ENCODE data around the gene SNTG2.

The SNTG2 gene

GRCh38 chr2:954687-955000, 4.0 kb downstream of the SNTG2 start:
- DNase-seq = no peak

- no peak for DNase-seq
Measured at GRCh38 chr2:955829-956731, 5.4 kb downstream of the SNTG2 start.

- DNase-seq = no peak
Measured at GRCh38 chr2:959457-959856, 8.8 kb downstream of the SNTG2 start.

GRCh38 chr2:960061-960736, 9.6 kb downstream of the SNTG2 start:
- no peak for DNase-seq

GRCh38 chr2:961786-962185, 11.1 kb downstream of the SNTG2 start:
- DNase-seq = no peak

- DNase-seq = no peak
Measured at GRCh38 chr2:963876-964275, 13.2 kb downstream of the SNTG2 start.

GRCh38 chr2:964562-964961, 13.9 kb downstream of the SNTG2 start:
- no peak for DNase-seq

GRCh38 chr2:965640-966147, 15.0 kb downstream of the SNTG2 start:
- DNase-seq = no peak

GRCh38 chr2:973129-973528, 22.5 kb downstream of the SNTG2 start:
- DNase-seq = no peak

GRCh38 chr2:974054-974453, 23.4 kb downstream of the SNTG2 start:
- DNase-seq = no peak

- no peak for DNase-seq
Measured at GRCh38 chr2:974502-974901, 23.9 kb downstream of the SNTG2 start.

GRCh38 chr2:975095-975494, 24.4 kb downstream of the SNTG2 start:
- DNase-seq = no peak

GRCh38 chr2:979069-979928, 28.6 kb downstream of the SNTG2 start:
- DNase-seq = no peak

- DNase-seq = peak; percentile 47
Measured at GRCh38 chr2:980176-980575, 29.5 kb downstream of the SNTG2 start.

- DNase-seq = no peak
Measured at GRCh38 chr2:981258-981657, 30.6 kb downstream of the SNTG2 start.

- DNase-seq = no peak
Measured at GRCh38 chr2:981759-982158, 31.1 kb downstream of the SNTG2 start.

GRCh38 chr2:985317-985898, 34.8 kb downstream of the SNTG2 start:
- no peak for DNase-seq

- no peak for DNase-seq
Measured at GRCh38 chr2:987789-988188, 37.1 kb downstream of the SNTG2 start.

GRCh38 chr2:989781-990467, 39.3 kb downstream of the SNTG2 start:
- no peak for DNase-seq

GRCh38 chr2:990970-991369, 40.3 kb downstream of the SNTG2 start:
- no peak for DNase-seq

GRCh38 chr2:1002350-1002749, 51.7 kb downstream of the SNTG2 start:
- DNase-seq = no peak

GRCh38 chr2:1004398-1004797, 53.7 kb downstream of the SNTG2 start:
- no peak for DNase-seq
